HL-60/S4 treated with phorbol 12-myristate 13-acetate at 8.2 ng/mL for 4 days and 3 days (cell line): ENCODE results near the gene ERCC1.

Experiments used
- in situ Hi-C: fragments of 300-500 bp; cut with MboI; formaldehyde crosslinking; loops from 2 replicates; pipeline ENCODE4 v1.15.0; 2022; ENCODE audit warnings: low sequenced_read_pairs

The ERCC1 gene

GRCh38 chr19:45370410-45371204 is 53.1 kb downstream of the ERCC1 start, which contains the start of gene ERCC2:
Gene ERCC2, minus strand, starts transcription at chr19:45370573. Its CDS starts 33 bp downstream, at chr19:45370540.
- in situ Hi-C loops, result no loop called here

GRCh38 chr19:45368737-45369340 is 54.9 kb downstream of the ERCC1 start:
- in situ Hi-C loops, result no loop called here

GRCh38 chr19:45368127-45368526 is 55.6 kb downstream of the ERCC1 start:
- in situ Hi-C loops, result no loop called here

GRCh38 chr19:45364696-45365095 is 59.0 kb downstream of the ERCC1 start:
- in situ Hi-C loops, result no loop called here

- in situ Hi-C loops, result no loop called here
Observed at GRCh38 chr19:45363861-45364459, 59.8 kb downstream of the ERCC1 start.

GRCh38 chr19:45362291-45362690 is 61.4 kb downstream of the ERCC1 start:
- in situ Hi-C loops, result no loop called here

GRCh38 chr19:45361608-45362007 is 62.1 kb downstream of the ERCC1 start:
- in situ Hi-C loops, result no loop called here

- in situ Hi-C loops, result no loop called here
Observed at GRCh38 chr19:45358213-45358792, 65.4 kb downstream of the ERCC1 start.

- in situ Hi-C loops, result no loop called here
Observed at GRCh38 chr19:45357445-45357783, 66.3 kb downstream of the ERCC1 start.
